UCSD-AML1 (cell line): ENCODE results near the gene SGIP1.

Experiments used
- DNase-seq: peaks from one replicate; lab custom pipeline; 2025; ENCODE audit not compliant: unreplicated experiment; lab: John Stamatoyannopoulos, UW

SGIP1 gene

GRCh38 chr1:66533804-66534740 lies at the start of gene SGIP1:
SGIP1 (plus strand) TSS chr1:66534153; CDS start chr1:66534359, 206 bp downstream.
- DNase-seq: no peak

GRCh38 chr1:66489151-66489550 lies 44.8 kb upstream of the SGIP1 start:
- no peak for DNase-seq

- DNase-seq: no peak
Observed at GRCh38 chr1:66489972-66490601, 43.9 kb upstream of the SGIP1 start.

GRCh38 chr1:66490816-66491215 lies 43.1 kb upstream of the SGIP1 start:
- no peak for DNase-seq

GRCh38 chr1:66492424-66492823 lies 41.5 kb upstream of the SGIP1 start:
- DNase-seq: no peak

- DNase-seq: no peak
Observed at GRCh38 chr1:66493731-66494130, 40.2 kb upstream of the SGIP1 start.

GRCh38 chr1:66494482-66494881 lies 39.5 kb upstream of the SGIP1 start:
- DNase-seq: no peak

GRCh38 chr1:66495495-66495894 lies 38.5 kb upstream of the SGIP1 start:
- no peak for DNase-seq

GRCh38 chr1:66497910-66498309 lies 36.0 kb upstream of the SGIP1 start:
- DNase-seq: no peak

GRCh38 chr1:66500301-66500700 lies 33.7 kb upstream of the SGIP1 start:
- DNase-seq: no peak

- no peak for DNase-seq
Observed at GRCh38 chr1:66502086-66502485, 31.9 kb upstream of the SGIP1 start.

- peak; percentile 31 for DNase-seq
Observed at GRCh38 chr1:66503841-66504470, 30.0 kb upstream of the SGIP1 start.

GRCh38 chr1:66505671-66506392 lies 28.1 kb upstream of the SGIP1 start:
- no peak for DNase-seq

GRCh38 chr1:66506393-66506687 lies 27.6 kb upstream of the SGIP1 start:
- no peak for DNase-seq

GRCh38 chr1:66506991-66507390 lies 27.0 kb upstream of the SGIP1 start:
- no peak for DNase-seq

GRCh38 chr1:66510407-66510806 lies 23.5 kb upstream of the SGIP1 start:
- no peak for DNase-seq

GRCh38 chr1:66511118-66511517 lies 22.8 kb upstream of the SGIP1 start:
- no peak for DNase-seq

GRCh38 chr1:66517959-66518358 lies 16.0 kb upstream of the SGIP1 start:
- DNase-seq: no peak

GRCh38 chr1:66518654-66519053 lies 15.3 kb upstream of the SGIP1 start:
- no peak for DNase-seq

GRCh38 chr1:66519992-66520391 lies 14.0 kb upstream of the SGIP1 start:
- no peak for DNase-seq

- DNase-seq: no peak
Observed at GRCh38 chr1:66520655-66521054, 13.3 kb upstream of the SGIP1 start.
